ENCODE data around the gene MAGI2. TPM values are rescaled to one million over a fixed set of nuclear protein-coding genes. Genes with fewer than 3 reads are reported as not detected.

Gene MAGI2
- total RNA-seq, 4 donors from 2014 or later = 0.98 to 4.8 (median 2.5) TPM

DNA sequence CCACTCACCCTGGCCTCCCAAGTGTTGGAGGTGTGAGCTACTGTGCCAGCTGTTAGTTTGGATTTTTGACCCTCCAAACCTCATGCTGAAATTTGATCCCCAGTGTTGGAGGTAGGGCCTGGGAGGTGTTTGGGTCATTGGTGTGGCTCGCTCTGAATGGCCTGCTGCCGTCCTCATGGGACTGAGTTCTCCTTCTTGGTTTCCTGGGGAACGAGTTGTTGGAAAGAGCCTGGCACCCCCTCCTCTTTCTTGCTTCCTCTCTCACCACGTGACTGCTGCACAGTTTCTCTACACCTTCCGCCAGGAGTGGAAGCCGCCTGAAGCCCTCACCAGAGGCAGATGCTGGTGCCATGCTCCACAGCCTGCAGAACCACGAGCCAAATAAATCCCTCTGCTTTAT lies 1401.4 kb downstream of the MAGI2 start:
- 63% methylated on average over 7 of the region's 7 CpGs for WGBS
- TF ChIP-seq EP300 (IDR thresholded peaks at IDR 0.05) (no peak), POLR2A (IDR thresholded peaks at IDR 0.05) (no peak), POLR2AphosphoS5 (IDR thresholded peaks at IDR 0.05) (no peak)
- TF ChIP-seq, protein P1, sequence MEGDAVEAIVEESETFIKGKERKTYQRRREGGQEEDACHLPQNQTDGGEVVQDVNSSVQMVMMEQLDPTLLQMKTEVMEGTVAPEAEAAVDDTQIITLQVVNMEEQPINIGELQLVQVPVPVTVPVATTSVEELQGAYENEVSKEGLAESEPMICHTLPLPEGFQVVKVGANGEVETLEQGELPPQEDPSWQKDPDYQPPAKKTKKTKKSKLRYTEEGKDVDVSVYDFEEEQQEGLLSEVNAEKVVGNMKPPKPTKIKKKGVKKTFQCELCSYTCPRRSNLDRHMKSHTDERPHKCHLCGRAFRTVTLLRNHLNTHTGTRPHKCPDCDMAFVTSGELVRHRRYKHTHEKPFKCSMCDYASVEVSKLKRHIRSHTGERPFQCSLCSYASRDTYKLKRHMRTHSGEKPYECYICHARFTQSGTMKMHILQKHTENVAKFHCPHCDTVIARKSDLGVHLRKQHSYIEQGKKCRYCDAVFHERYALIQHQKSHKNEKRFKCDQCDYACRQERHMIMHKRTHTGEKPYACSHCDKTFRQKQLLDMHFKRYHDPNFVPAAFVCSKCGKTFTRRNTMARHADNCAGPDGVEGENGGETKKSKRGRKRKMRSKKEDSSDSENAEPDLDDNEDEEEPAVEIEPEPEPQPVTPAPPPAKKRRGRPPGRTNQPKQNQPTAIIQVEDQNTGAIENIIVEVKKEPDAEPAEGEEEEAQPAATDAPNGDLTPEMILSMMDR (IDR thresholded peaks at IDR 0.05) = no peak
- Histone ChIP-seq H3K27ac (no peak overlapping the region), H3K4me1 (no peaks in the 10 kb centered on the region), H3K4me3 (no peak overlapping the region), H3K36me3 (no peaks in the 10 kb centered on the region), H3K27me3 (no peaks in the 10 kb centered on the region), H3K9me3 (no peaks in the 10 kb centered on the region)
- DNase-seq (ENCODE audit: low spot score in 2 of 2) = no peak

DNA sequence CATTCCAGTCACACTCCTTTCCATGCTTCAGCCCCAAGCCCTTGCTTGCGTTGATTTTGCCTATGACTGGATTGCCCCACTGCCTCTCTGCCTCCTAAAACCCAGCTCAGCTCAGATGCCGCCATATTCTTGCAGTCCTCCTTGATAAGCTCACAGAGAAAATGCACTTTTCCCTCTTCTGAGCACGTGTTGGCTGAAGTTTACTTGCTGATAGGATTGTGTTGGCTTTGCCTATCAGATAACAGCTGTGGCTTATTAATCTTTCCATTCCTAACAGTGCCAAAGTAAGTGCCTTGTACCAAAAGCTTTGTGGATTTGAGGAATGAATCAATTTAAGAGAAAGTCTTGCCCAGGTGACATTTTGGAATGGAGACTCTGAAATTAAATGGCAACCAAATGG lies 1405.7 kb downstream of the MAGI2 start:
- H3K9me3 ChIP-seq = no peaks in the 10 kb centered on the region
- no peaks in the 10 kb centered on the region for H3K4me1 ChIP-seq
- no peak overlapping the region for H3K27ac ChIP-seq
- no peaks in the 10 kb centered on the region for H3K36me3 ChIP-seq
- no peak overlapping the region for H3K4me3 ChIP-seq
- DNase-seq (ENCODE audit: low spot score in 2 of 2) = no peak
- TF ChIP-seq POLR2A (IDR thresholded peaks at IDR 0.05) = no peak
- TF ChIP-seq EP300 (IDR thresholded peaks at IDR 0.05) = no peak
- TF ChIP-seq, protein P1 (IDR thresholded peaks at IDR 0.05) = no peak
- TF ChIP-seq POLR2AphosphoS5 (IDR thresholded peaks at IDR 0.05) = no peak
- H3K27me3 ChIP-seq = no peaks in the 10 kb centered on the region
- WGBS = 80% methylated on average over 3 of the region's 3 CpGs

DNA sequence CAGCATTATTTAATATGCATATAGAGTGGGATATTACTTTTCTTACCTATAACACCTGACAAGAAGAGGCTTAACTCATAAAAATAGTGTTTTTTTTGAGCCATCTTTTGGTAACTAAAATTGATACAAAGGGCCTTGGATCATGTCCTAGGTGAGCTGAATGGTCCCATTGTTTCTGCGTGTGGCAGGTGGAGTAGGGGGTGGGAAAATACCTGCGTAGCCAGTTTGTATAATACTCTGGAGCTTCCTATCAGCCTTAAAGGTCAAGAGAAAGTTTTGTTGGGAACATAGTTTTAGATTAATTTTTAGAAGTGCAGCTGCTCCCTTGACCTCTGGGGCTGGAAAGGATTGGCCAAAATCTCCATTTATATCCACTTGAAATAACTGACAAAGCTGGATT lies 1410.3 kb downstream of the MAGI2 start:
- no peaks in the 10 kb centered on the region for H3K4me1 ChIP-seq
- no peaks in the 10 kb centered on the region for H3K27me3 ChIP-seq
- no peak for DNase-seq (ENCODE audit: low spot score in 2 of 2)
- TF ChIP-seq EP300 (IDR thresholded peaks at IDR 0.05) (no peak), POLR2AphosphoS5 (IDR thresholded peaks at IDR 0.05) (no peak), POLR2A (IDR thresholded peaks at IDR 0.05) (no peak)
- TF ChIP-seq, protein P1 (IDR thresholded peaks at IDR 0.05) = no peak
- 56% methylated on average over 2 of the region's 2 CpGs for WGBS
- no peaks in the 10 kb centered on the region for H3K36me3 ChIP-seq
- no peak overlapping the region for H3K4me3 ChIP-seq
- H3K9me3 ChIP-seq = no peaks in the 10 kb centered on the region
- H3K27ac ChIP-seq = no peak overlapping the region

DNA sequence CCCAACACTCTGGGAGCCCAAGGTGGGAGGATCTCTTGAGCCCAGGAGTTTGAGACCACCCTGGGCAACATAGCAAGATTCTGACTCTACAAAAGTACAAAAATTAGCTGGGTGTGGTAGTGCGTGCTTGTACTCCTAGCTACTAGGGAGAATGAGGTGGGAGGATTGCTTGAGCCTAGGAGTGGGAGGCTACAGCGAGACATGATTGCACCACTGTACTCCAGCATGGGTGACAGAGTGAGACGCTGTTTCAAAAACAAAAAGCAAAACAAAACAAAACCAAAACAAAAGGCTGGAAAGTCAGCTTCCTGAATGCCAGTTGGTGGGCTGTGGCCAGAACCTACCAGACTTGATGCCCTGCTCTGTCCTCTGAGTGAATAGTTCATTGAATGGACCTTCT lies 1412.0 kb downstream of the MAGI2 start:
- Histone ChIP-seq H3K4me1 (no peaks in the 10 kb centered on the region), H3K36me3 (no peaks in the 10 kb centered on the region), H3K9me3 (no peaks in the 10 kb centered on the region), H3K27me3 (no peaks in the 10 kb centered on the region), H3K4me3 (no peak overlapping the region), H3K27ac (no peak overlapping the region)
- no peak for DNase-seq (ENCODE audit: low spot score in 2 of 2)
- TF ChIP-seq, protein P1 (IDR thresholded peaks at IDR 0.05) = no peak
- WGBS = 74% methylated on average over 3 of the region's 3 CpGs

DNA sequence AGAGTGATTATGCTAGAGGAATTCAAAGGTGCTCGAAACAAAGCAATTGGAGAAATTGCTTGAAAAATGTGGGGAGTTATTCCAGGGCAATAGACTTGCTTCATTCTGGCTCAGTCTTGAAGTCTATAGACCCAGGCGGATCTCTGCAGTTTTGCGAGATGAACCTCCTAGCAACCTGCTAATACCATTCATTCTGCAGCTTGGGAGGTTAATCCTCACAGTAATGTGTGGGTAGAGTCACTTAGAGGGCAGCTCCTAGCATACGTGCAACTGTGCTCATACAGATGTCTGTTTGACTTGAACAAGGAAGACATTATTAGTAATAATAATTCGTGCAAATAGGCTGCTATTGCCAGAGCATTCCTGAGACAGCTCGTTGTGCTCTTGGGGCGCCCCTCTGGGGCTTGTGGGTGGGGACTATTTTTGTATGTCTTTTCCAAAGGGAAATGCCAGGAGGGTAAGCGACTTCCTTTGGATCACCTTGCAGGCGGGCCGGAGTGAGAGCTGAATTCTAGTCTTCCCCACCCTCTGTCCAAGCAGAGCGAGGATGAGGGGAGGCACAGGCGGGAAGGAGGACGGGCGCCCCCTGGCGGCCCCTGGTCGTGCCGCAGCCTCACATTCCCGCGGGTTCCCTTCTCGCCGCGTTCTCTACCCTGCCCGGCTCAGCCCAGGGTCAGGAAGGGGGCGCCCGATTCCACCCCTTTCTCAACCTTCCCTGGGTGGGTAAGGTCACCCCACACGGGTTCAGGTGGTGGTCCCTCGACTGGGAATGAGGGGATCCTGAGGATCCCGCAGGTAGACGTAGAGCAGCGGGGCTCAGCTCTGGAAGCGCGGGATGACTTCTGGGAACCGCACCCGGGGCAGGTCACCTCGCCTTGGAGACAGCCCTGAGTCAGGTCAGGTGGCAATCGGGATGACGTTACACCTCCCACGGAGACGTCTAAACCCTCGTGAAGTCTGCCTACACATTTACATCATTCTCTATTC lies 1413.4 kb downstream of the MAGI2 start:
- WGBS = 48% methylated on average over 37 of the region's 40 CpGs
- H3K27ac ChIP-seq = no peak overlapping the region

More for the DNA sequence above, 1413.4 kb downstream of the MAGI2 start:
- TF ChIP-seq, protein P1 (IDR thresholded peaks at IDR 0.05) = peak; percentile 21 to 58
- TF ChIP-seq EP300 (IDR thresholded peaks at IDR 0.05) = no peak
- DNase-seq (ENCODE audit: low spot score in 2 of 2) = no peak
- Histone ChIP-seq H3K27me3 (no peaks in the 10 kb centered on the region), H3K9me3 (no peaks in the 10 kb centered on the region), H3K4me1 (no peaks in the 10 kb centered on the region), H3K36me3 (no peaks in the 10 kb centered on the region), H3K4me3 (no peak overlapping the region)

Data from suprapubic skin (tissue), 4 donors.